Measurements from ENCODE around the gene TMEM87A. TPM values are rescaled to one million over a fixed set of nuclear protein-coding genes. Genes with fewer than 3 reads are reported as not detected.

Gene TMEM87A
- total RNA-seq, 5 donors from 2014 or later (not counting 1 experiment from before 2014, with no cell fraction given), result 44.0 to 55.4 (median 45.4) TPM

DNA sequence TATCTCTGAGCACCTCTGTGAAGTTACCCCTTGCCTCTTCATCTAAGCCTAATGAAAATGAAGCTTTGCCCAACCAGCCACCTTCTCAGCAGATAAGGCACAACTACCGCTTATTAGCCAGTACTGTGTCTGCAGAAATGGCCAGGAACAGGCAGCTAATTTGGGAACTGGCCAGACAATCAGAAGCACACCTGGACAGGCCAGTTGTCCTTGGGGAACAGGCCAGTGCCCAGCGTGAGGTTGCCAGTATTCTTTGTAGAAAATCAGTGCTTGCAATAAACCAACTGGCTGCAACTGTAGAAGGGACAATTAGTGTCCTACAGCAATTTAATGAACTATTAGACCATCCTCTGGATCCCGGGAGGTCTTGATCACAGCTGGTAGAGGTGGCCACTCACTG, 10.4 kb upstream of the TMEM87A start:
- POLR2A ChIA-PET, result no interaction called here
- DNase-seq (no peak), ATAC-seq (replicated peaks in 1 of 4) (no peak)
- Mint-ChIP-seq H3K27ac (no peak overlapping the region), H3K4me3 (no peak overlapping the region), H3K36me3 (peaks cover 54% of the 10 kb centered on the region), H3K27me3 (no peaks in the 10 kb centered on the region), H3K9me3 (no peaks in the 10 kb centered on the region), H3K4me1 (no peaks in the 10 kb centered on the region)
- no peak overlapping the region for H3K4me3 ChIP-seq (ENCODE audit: control insufficient read depth in 1 of 2, extremely low read depth in 1 of 2, low read length in 1 of 2)
- no peak overlapping the region for H3K27ac ChIP-seq (ENCODE audit: low read length)
- no peaks in the 10 kb centered on the region for H3K4me1 ChIP-seq (ENCODE audit: control insufficient read depth in 1 of 2, extremely low read depth in 1 of 2, insufficient read depth in 2 of 2, low read length in 2 of 2)
- H3K9me3 ChIP-seq, result no peaks in the 10 kb centered on the region
- no peaks in the 10 kb centered on the region for H3K27me3 ChIP-seq (replicated peaks in 1 of 2; ENCODE audit: control insufficient read depth in 2 of 2, extremely low read depth in 1 of 2, insufficient read depth in 2 of 2, low read length in 1 of 2)
- H3K36me3 ChIP-seq (ENCODE audit: control insufficient read depth in 2 of 2, extremely low read depth in 1 of 2, insufficient read depth in 1 of 2, low read length in 1 of 2), result peaks cover 2 to 30% of the 10 kb centered on the region in 2 donors
- WGBS (ENCODE audit: insufficient coverage), result 100% methylated on average over 2 of the region's 3 CpGs
- CTCF ChIA-PET, result interaction anchor here in 1 of 2 donors (0.5 kb wide), 1 partner anchor 117 kb away, joined by 3 read pairs; no protein-coding TSS in a partner anchor

DNA sequence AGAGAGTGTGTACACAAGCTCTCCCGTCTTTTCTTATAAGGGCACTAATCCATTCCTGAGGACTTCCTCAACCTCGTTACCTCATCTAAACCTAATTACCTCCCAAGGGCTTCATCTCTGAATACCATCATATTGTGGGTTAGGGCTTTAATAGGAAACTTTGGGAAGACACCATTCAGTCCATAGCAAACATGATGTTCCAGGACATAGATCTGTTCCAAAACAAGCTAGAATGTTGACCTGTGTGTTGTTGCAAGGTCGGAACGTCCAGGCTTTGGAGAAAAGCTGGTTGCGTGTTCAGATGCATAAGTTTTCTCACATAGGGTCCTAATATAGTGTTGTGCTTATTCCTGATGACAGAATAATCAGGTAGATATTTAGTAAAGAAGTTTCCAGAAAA, 9.7 kb upstream of the TMEM87A start:
- H3K4me1 Mint-ChIP-seq, result no peaks in the 10 kb centered on the region
- POLR2A ChIA-PET, result no interaction called here
- no peak overlapping the region for H3K27ac ChIP-seq (ENCODE audit: low read length)
- no peaks in the 10 kb centered on the region for H3K27me3 Mint-ChIP-seq
- no peak overlapping the region for H3K4me3 ChIP-seq (ENCODE audit: control insufficient read depth in 1 of 2, extremely low read depth in 1 of 2, low read length in 1 of 2)
- no peaks in the 10 kb centered on the region for H3K27me3 ChIP-seq (replicated peaks in 1 of 2; ENCODE audit: control insufficient read depth in 2 of 2, extremely low read depth in 1 of 2, insufficient read depth in 2 of 2, low read length in 1 of 2)
- CTCF ChIA-PET, result no interaction called here
- no peak for ATAC-seq (replicated peaks in 1 of 4)
- 62% methylated on average over 3 of the region's 5 CpGs for WGBS (ENCODE audit: insufficient coverage)
- H3K4me1 ChIP-seq (ENCODE audit: control insufficient read depth in 1 of 2, extremely low read depth in 1 of 2, insufficient read depth in 2 of 2, low read length in 2 of 2), result no peaks in the 10 kb centered on the region
- H3K27ac Mint-ChIP-seq, result no peak overlapping the region
- H3K36me3 Mint-ChIP-seq, result peaks cover 52% of the 10 kb centered on the region
- DNase-seq, result no peak
- no peak overlapping the region for H3K4me3 Mint-ChIP-seq
- H3K9me3 Mint-ChIP-seq, result no peaks in the 10 kb centered on the region
- H3K9me3 ChIP-seq, result no peaks in the 10 kb centered on the region
- H3K36me3 ChIP-seq (ENCODE audit: control insufficient read depth in 2 of 2, extremely low read depth in 1 of 2, insufficient read depth in 1 of 2, low read length in 1 of 2), result peaks cover 2 to 32% of the 10 kb centered on the region in 2 donors

DNA sequence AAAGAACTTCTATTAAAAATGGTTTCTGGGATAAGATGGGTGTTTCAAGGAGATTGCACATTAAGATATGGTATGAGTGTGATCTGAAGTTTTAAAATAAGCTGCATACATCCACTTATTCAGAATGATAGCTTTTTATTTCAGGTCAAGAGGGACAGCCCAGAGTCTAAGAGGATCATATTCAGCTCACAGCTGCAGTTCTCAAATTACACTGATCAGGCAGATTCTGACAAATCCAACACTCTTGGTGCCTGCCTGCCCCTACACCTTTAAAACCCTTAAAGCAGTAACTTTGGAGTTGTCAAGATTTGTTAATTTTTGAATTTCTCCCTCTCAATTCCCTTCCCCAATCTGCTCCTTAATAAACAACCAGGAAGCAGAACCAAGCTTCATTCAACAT, 9.1 kb upstream of the TMEM87A start:
- H3K27me3 ChIP-seq (replicated peaks in 1 of 2; ENCODE audit: control insufficient read depth in 2 of 2, extremely low read depth in 1 of 2, insufficient read depth in 2 of 2, low read length in 1 of 2), result no peaks in the 10 kb centered on the region
- no peak overlapping the region for H3K27ac Mint-ChIP-seq
- ChIA-PET POLR2A (no interaction called here), CTCF (no interaction called here)
- peaks cover 2 to 29% of the 10 kb centered on the region in 2 donors for H3K36me3 ChIP-seq (ENCODE audit: control insufficient read depth in 2 of 2, extremely low read depth in 1 of 2, insufficient read depth in 1 of 2, low read length in 1 of 2)
- H3K4me3 Mint-ChIP-seq, result no peak overlapping the region
- no peak overlapping the region for H3K27ac ChIP-seq (ENCODE audit: low read length)
- peaks cover 49% of the 10 kb centered on the region for H3K36me3 Mint-ChIP-seq
- no peaks in the 10 kb centered on the region for H3K27me3 Mint-ChIP-seq
- H3K4me1 Mint-ChIP-seq, result no peaks in the 10 kb centered on the region
- H3K9me3 ChIP-seq, result no peaks in the 10 kb centered on the region
- no peaks in the 10 kb centered on the region for H3K4me1 ChIP-seq (ENCODE audit: control insufficient read depth in 1 of 2, extremely low read depth in 1 of 2, insufficient read depth in 2 of 2, low read length in 2 of 2)
- no peaks in the 10 kb centered on the region for H3K9me3 Mint-ChIP-seq
- DNase-seq (no peak), ATAC-seq (replicated peaks in 1 of 4) (no peak)
- no peak overlapping the region for H3K4me3 ChIP-seq (ENCODE audit: control insufficient read depth in 1 of 2, extremely low read depth in 1 of 2, low read length in 1 of 2)

DNA sequence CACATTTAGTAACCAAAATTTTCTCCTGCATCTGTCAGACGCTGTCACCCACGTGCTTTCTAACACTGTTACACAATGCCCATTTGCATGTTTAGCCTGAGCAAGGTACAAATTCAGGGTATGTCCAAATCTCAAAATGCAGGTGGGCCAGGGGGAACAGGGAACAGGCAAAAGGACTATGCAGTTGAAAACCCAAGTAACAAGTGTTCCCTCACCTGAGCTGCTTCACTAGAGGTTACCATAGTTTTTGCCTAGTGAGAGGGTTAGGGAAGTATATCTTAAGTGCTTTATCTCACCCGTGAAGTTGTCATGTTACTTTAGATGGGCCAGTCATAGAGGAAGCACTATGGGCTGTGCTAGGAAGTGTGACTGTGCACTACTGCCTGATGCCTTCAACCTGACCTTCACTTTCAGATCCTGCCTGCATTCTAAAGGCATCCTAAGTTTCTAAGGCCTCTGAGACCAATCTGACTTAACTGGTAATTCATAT, 6.0 kb upstream of the TMEM87A start:
- peaks cover 10 to 11% of the 10 kb centered on the region in 2 experiments for H3K4me1 ChIP-seq (ENCODE audit: control insufficient read depth in 1 of 2, extremely low read depth in 1 of 2, insufficient read depth in 2 of 2, low read length in 2 of 2)
- POLR2A ChIA-PET, result no interaction called here
- no peak overlapping the region for H3K27ac ChIP-seq (ENCODE audit: low read length)
- CTCF ChIA-PET, result no interaction called here
- no peak overlapping the region for H3K4me3 ChIP-seq (ENCODE audit: control insufficient read depth in 1 of 2, extremely low read depth in 1 of 2, low read length in 1 of 2)
- H3K27ac Mint-ChIP-seq, result no peak overlapping the region
- DNase-seq (no peak), ATAC-seq (replicated peaks in 1 of 4) (no peak)
- WGBS (ENCODE audit: insufficient coverage), result 88% methylated on average over 2 of the region's 3 CpGs
- peaks cover 2 to 29% of the 10 kb centered on the region in 2 donors for H3K36me3 ChIP-seq (ENCODE audit: control insufficient read depth in 2 of 2, extremely low read depth in 1 of 2, insufficient read depth in 1 of 2, low read length in 1 of 2)
- H3K27me3 ChIP-seq (replicated peaks in 1 of 2; ENCODE audit: control insufficient read depth in 2 of 2, extremely low read depth in 1 of 2, insufficient read depth in 2 of 2, low read length in 1 of 2), result no peaks in the 10 kb centered on the region
- H3K9me3 Mint-ChIP-seq, result no peaks in the 10 kb centered on the region
- no peak overlapping the region for H3K4me3 Mint-ChIP-seq
- H3K4me1 Mint-ChIP-seq, result peaks cover 18 to 21% (median 21%) of the 10 kb centered on the region in 3 donors
- H3K27me3 Mint-ChIP-seq, result no peaks in the 10 kb centered on the region
- H3K9me3 ChIP-seq, result no peaks in the 10 kb centered on the region
- peaks cover 40% of the 10 kb centered on the region for H3K36me3 Mint-ChIP-seq

DNA sequence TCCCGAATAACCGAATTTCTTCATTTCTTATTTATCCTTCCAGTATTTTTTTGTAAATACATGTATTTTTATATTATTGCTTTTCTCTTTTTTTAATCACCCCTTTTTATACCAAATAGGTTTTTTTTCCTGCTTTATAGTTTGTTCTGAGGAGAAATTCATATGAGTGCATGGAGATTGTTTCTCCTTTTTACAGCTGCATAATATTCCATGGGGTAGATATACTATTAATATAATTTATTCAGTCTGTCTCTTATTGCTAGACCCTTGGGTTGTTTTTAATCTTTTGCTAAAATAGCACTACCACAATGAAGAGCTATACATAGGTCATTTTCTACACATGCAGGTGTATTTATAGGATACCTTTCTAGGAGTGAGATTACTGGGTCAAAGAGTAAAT, 3.5 kb upstream of the TMEM87A start:
- H3K27ac Mint-ChIP-seq, result peak overlapping the region in 1 of 2 donors; percentile 55
- POLR2A ChIA-PET, result no interaction called here
- DNase-seq (no peak), ATAC-seq (replicated peaks in 1 of 4) (no peak)
- peaks cover 12 to 20% of the 10 kb centered on the region in 2 experiments for H3K4me1 ChIP-seq (ENCODE audit: control insufficient read depth in 1 of 2, extremely low read depth in 1 of 2, insufficient read depth in 2 of 2, low read length in 2 of 2)
- peaks cover 2 to 23% of the 10 kb centered on the region in 2 donors for H3K36me3 ChIP-seq (ENCODE audit: control insufficient read depth in 2 of 2, extremely low read depth in 1 of 2, insufficient read depth in 1 of 2, low read length in 1 of 2)
- peaks cover 29% of the 10 kb centered on the region for H3K36me3 Mint-ChIP-seq
- no CpG with 5 or more reads among the region's 2 CpGs for WGBS (ENCODE audit: insufficient coverage)
- H3K27ac ChIP-seq (ENCODE audit: low read length), result no peak overlapping the region
- no peaks in the 10 kb centered on the region for H3K9me3 Mint-ChIP-seq
- CTCF ChIA-PET, result no interaction called here
- H3K9me3 ChIP-seq, result no peaks in the 10 kb centered on the region
- H3K4me1 Mint-ChIP-seq, result peaks cover 34 to 36% (median 36%) of the 10 kb centered on the region in 3 donors
- H3K4me3 ChIP-seq (ENCODE audit: control insufficient read depth in 1 of 2, extremely low read depth in 1 of 2, low read length in 1 of 2), result no peak overlapping the region
- no peak overlapping the region for H3K4me3 Mint-ChIP-seq
- H3K27me3 Mint-ChIP-seq, result no peaks in the 10 kb centered on the region
- no peaks in the 10 kb centered on the region for H3K27me3 ChIP-seq (replicated peaks in 1 of 2; ENCODE audit: control insufficient read depth in 2 of 2, extremely low read depth in 1 of 2, insufficient read depth in 2 of 2, low read length in 1 of 2)

DNA sequence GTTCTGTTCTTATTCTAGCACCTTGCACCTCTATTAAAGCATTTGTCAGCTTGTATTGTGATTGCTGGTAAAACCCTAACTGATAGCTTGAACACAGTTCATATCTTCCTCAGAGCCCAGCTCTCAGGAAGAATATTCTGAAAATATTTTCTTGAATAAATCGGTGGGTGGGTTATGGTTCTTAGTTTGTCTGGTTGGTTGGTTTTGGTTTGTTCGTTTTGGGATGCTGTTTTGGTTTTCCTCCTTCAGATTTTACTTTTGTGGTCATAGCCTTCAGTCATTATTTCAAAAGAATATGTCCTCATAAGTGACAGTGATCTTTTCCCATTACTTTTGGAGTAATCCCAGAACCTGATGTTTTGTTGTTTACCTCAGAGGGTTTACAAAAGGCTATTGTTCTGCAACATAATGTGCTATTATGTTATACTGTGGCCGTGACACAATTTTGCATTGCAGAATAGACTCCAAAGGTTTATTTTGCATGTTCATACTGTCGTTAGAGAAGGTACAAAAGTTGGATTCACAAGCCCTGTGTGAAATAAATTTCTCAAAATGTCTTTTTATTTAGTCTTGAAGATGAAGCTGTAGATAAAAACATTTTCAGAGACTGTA, 2.7 kb upstream of the TMEM87A start:
- Mint-ChIP-seq H3K4me3 (peak overlapping the region; percentile 49 to 98 (median 92)), H3K36me3 (peaks cover 31% of the 10 kb centered on the region), H3K27me3 (no peaks in the 10 kb centered on the region), H3K9me3 (no peaks in the 10 kb centered on the region), H3K27ac (peak overlapping the region; percentile 85 to 91), H3K4me1 (peaks cover 40 to 44% (median 44%) of the 10 kb centered on the region in 3 donors)
- Histone ChIP-seq H3K27ac (ENCODE audit: low read length) (peak overlapping the region; percentile 88), H3K27me3 (replicated peaks in 1 of 2; ENCODE audit: control insufficient read depth in 2 of 2, extremely low read depth in 1 of 2, insufficient read depth in 2 of 2, low read length in 1 of 2) (no peaks in the 10 kb centered on the region), H3K36me3 (ENCODE audit: control insufficient read depth in 2 of 2, extremely low read depth in 1 of 2, insufficient read depth in 1 of 2, low read length in 1 of 2) (peaks cover 2 to 19% of the 10 kb centered on the region in 2 donors), H3K9me3 (no peaks in the 10 kb centered on the region), H3K4me1 (ENCODE audit: control insufficient read depth in 1 of 2, extremely low read depth in 1 of 2, insufficient read depth in 2 of 2, low read length in 2 of 2) (peaks cover 12 to 26% of the 10 kb centered on the region in 2 experiments), H3K4me3 (ENCODE audit: control insufficient read depth in 1 of 2, extremely low read depth in 1 of 2, low read length in 1 of 2) (no peak overlapping the region)
- DNase-seq (peak in 1 of 35 experiments; percentile 16), ATAC-seq (replicated peaks in 1 of 4) (no peak)
- CTCF ChIA-PET, result no interaction called here
- 89% methylated on average over 1 of the region's 4 CpGs for WGBS (ENCODE audit: insufficient coverage)
- POLR2A ChIA-PET, result interaction anchor here in 1 of 2 donors (0.6 to 0.7 kb wide), 2 partner anchors 265 to 302 kb away, joined by 4 to 5 read pairs; no protein-coding TSS in a partner anchor
